ENCODE measurements around the gene GPR42. TPM values are rescaled to one million over a fixed set of nuclear protein-coding genes. Genes with fewer than 3 reads are reported as not detected.

The GPR42 gene
- total and polyA plus RNA-seq, 12 donors, result not detected

DNA sequence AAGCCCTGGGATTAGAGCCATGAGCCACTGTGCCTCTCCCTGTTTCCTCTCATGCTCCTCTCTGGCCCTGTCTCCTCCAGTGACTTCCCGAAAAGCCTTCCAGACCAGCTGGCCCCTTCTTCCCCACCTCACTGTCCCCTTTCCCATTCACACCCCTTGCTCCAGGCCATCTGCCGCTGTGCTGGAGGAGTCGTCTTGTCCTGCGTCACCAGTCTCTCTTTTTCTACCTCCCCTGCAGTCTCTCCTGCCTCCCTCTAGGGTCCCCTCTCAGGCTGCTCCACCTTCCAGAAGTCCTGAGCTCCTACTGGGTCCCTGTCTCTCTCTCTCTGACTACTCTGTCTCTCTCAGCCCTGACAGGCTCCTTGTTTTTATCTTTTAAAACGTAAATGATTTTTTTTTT is 28.4 kb upstream of the GPR42 start:
- WGBS, 4 donors, result 68 to 84% (median 78%) methylated on average over 5 of the region's 5 CpGs
- no peak for TF ChIP-seq POLR2A (IDR thresholded peaks at IDR 0.05)
- TF ChIP-seq, protein P1, sequence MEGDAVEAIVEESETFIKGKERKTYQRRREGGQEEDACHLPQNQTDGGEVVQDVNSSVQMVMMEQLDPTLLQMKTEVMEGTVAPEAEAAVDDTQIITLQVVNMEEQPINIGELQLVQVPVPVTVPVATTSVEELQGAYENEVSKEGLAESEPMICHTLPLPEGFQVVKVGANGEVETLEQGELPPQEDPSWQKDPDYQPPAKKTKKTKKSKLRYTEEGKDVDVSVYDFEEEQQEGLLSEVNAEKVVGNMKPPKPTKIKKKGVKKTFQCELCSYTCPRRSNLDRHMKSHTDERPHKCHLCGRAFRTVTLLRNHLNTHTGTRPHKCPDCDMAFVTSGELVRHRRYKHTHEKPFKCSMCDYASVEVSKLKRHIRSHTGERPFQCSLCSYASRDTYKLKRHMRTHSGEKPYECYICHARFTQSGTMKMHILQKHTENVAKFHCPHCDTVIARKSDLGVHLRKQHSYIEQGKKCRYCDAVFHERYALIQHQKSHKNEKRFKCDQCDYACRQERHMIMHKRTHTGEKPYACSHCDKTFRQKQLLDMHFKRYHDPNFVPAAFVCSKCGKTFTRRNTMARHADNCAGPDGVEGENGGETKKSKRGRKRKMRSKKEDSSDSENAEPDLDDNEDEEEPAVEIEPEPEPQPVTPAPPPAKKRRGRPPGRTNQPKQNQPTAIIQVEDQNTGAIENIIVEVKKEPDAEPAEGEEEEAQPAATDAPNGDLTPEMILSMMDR (IDR thresholded peaks at IDR 0.05), result no peak
- Histone ChIP-seq H3K27me3 (no peaks in the 10 kb centered on the region), H3K36me3 (replicated peaks in 1 of 2) (no peaks in the 10 kb centered on the region), H3K4me1 (replicated peaks in 1 of 2) (no peaks in the 10 kb centered on the region), H3K27ac (no peak overlapping the region), H3K9me3 (replicated peaks in 1 of 3) (no peaks in the 10 kb centered on the region), H3K4me3 (no peak overlapping the region)
- no peak for DNase-seq
- intact Hi-C loops (cut with DNase I), result no loop called here

DNA sequence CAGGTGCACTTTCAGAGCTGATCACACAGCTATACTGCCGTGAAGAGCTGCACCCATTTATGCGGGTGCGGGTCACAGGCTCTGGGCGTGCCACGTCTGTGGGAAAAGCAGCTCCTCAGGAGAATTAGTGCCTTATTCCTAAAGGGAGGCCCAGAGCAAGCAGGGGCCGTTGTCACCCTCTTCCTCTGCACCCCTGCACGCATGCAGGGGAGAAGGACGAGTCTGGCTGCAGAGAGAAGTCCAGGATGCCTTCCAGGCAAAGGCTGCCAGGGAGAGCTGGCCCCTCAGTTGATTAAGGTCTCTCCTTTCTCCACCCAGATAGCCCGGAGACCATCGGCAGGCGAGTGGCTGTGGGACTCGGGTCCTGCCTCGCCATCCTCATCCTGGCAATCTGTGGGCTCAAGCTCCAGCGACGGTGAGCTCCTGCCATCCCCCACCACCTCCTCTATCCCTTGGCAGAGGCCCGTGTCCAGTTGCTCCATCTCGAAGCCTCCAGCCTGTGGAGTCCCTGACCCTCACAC is 26.3 kb upstream of the GPR42 start:
- WGBS, 4 donors, result 80 to 88% (median 82%) methylated on average over 12 to 17 of the region's 17 CpGs
- H3K4me1 ChIP-seq (replicated peaks in 1 of 2), result no peaks in the 10 kb centered on the region
- peak in 1 of 7 donors; percentile 11 for DNase-seq

GRCh38 chr19:35345671-35346111 is 25.2 kb upstream of the GPR42 start:
- DNase-seq, result no peak
- 75 to 86% (median 80%) methylated on average over 9 to 11 of the region's 11 CpGs for WGBS, 4 donors
- intact Hi-C loops (cut with DNase I), result no loop called here

More for the DNA sequence above, 26.3 kb upstream of the GPR42 start:
- Histone ChIP-seq H3K9me3 (replicated peaks in 1 of 3) (no peaks in the 10 kb centered on the region), H3K36me3 (replicated peaks in 1 of 2) (no peaks in the 10 kb centered on the region), H3K27ac (no peak overlapping the region), H3K27me3 (no peaks in the 10 kb centered on the region), H3K4me3 (no peak overlapping the region)
- TF ChIP-seq, protein P1 (IDR thresholded peaks at IDR 0.05), result no peak
- TF ChIP-seq POLR2A (IDR thresholded peaks at IDR 0.05), result no peak
- intact Hi-C loops (cut with DNase I), result no loop called here

DNA sequence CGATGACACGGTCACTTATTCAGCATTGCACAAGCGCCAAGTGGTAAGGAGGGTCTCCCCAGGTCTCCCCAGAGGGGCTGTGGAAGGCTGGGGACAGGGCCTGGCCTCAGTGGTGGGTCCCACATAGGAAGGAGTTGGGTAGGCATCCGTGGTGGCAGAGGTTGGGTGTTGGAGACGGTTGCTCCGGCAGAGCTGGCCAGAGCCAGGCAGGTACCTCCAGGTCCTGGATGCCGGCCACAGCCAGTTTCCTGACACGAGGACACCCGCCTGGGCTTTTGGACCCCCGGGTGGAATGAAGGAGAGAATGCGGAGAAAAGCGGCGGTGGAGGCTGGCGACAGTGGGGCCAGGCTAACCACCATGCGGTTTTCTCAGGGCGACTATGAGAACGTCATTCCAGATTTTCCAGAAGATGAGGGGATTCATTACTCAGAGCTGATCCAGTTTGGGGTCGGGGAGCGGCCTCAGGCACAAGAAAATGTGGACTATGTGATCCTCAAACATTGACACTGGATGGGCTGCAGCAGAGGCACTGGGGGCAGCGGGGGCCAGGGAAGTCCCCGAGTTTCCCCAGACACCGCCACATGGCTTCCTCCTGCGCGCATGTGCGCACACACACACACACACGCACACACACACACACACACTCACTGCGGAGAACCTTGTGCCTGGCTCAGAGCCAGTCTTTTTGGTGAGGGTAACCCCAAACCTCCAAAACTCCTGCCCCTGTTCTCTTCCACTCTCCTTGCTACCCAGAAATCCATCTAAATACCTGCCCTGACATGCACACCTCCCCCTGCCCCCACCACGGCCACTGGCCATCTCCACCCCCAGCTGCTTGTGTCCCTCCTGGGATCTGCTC is 24.4 kb upstream of the GPR42 start:
- H3K4me3 ChIP-seq, result no peak overlapping the region
- TF ChIP-seq, protein P1 (IDR thresholded peaks at IDR 0.05), result no peak
- TF ChIP-seq POLR2A (IDR thresholded peaks at IDR 0.05), result no peak
- peaks cover 5% of the 10 kb centered on the region for H3K27me3 ChIP-seq
- H3K36me3 ChIP-seq (replicated peaks in 1 of 2), result no peaks in the 10 kb centered on the region
- intact Hi-C loops (cut with DNase I), result no loop called here
- WGBS, 4 donors, result 69 to 80% (median 75%) methylated on average over 21 to 28 of the region's 28 CpGs
- no peaks in the 10 kb centered on the region for H3K4me1 ChIP-seq (replicated peaks in 1 of 2)
- peak in 2 of 7 donors; percentile 10 to 46 for DNase-seq
- H3K27ac ChIP-seq, result no peak overlapping the region
- H3K9me3 ChIP-seq (replicated peaks in 1 of 3), result no peaks in the 10 kb centered on the region

More at GRCh38 chr19:35345671-35346111, 25.2 kb upstream of the GPR42 start:
- H3K4me3 ChIP-seq, result no peak overlapping the region
- H3K27me3 ChIP-seq, result no peaks in the 10 kb centered on the region
- no peak overlapping the region for H3K27ac ChIP-seq
- no peaks in the 10 kb centered on the region for H3K4me1 ChIP-seq (replicated peaks in 1 of 2)
- H3K9me3 ChIP-seq (replicated peaks in 1 of 3), result no peaks in the 10 kb centered on the region
- no peak for TF ChIP-seq POLR2A (IDR thresholded peaks at IDR 0.05)
- TF ChIP-seq, protein P1 (IDR thresholded peaks at IDR 0.05), result no peak
- no peaks in the 10 kb centered on the region for H3K36me3 ChIP-seq (replicated peaks in 1 of 2)

Data from adrenal gland (tissue), 12 donors.